ENCODE results near the gene GFM2. TPM values are rescaled to one million over a fixed set of nuclear protein-coding genes. Genes with fewer than 3 reads are reported as not detected.
"Not testable (repeated sequence)": the region's sequence is repeated elsewhere in the genome, so short reads cannot be mapped to it uniquely, and the experiment has no call there.

Gene GFM2
- total RNA-seq, 6 experiments from 2014 or later: 16.5 to 35.0 (median 29.7) TPM

DNA sequence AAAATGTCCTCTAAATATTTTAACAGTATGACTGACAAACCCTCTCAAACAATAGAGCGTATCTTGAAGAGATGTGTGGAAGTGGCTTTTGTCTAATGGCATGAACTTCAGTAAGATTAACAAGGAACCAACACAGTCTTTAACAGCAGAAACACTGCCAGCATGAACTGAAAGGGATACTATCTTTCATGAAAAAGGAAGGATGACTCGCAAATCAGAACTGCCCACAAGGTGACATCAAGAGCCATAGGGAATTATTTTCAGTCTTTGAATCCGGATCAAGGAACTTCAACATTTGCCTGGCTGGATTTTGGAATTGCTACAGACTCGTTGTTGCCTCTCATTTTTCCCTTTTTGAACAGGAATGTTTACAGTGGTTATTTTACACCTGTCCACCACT, 87.0 kb downstream of the GFM2 start:
- TF ChIP-seq, protein P1, sequence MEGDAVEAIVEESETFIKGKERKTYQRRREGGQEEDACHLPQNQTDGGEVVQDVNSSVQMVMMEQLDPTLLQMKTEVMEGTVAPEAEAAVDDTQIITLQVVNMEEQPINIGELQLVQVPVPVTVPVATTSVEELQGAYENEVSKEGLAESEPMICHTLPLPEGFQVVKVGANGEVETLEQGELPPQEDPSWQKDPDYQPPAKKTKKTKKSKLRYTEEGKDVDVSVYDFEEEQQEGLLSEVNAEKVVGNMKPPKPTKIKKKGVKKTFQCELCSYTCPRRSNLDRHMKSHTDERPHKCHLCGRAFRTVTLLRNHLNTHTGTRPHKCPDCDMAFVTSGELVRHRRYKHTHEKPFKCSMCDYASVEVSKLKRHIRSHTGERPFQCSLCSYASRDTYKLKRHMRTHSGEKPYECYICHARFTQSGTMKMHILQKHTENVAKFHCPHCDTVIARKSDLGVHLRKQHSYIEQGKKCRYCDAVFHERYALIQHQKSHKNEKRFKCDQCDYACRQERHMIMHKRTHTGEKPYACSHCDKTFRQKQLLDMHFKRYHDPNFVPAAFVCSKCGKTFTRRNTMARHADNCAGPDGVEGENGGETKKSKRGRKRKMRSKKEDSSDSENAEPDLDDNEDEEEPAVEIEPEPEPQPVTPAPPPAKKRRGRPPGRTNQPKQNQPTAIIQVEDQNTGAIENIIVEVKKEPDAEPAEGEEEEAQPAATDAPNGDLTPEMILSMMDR (IDR thresholded peaks at IDR 0.05): no peak
- no peak for TF ChIP-seq POLR2A (IDR thresholded peaks at IDR 0.05)
- H3K9me3 ChIP-seq: no peaks in the 10 kb centered on the region
- intact Hi-C loops (cut with DNase I): no loop called here
- no peaks in the 10 kb centered on the region for H3K36me3 ChIP-seq
- ATAC-seq (no peak), DNase-seq (no peak)
- H3K4me3 ChIP-seq: no peak overlapping the region
- H3K27me3 ChIP-seq: no peaks in the 10 kb centered on the region
- 65% methylated on average over 4 of the region's 4 CpGs for whole genome bisulfite sequencing (ENCODE audit: insufficient coverage, low coverage, low lambda C conversion rate, missing lambda C conversion rate)
- H3K27ac ChIP-seq: no peak overlapping the region
- no peaks in the 10 kb centered on the region for H3K4me1 ChIP-seq

DNA sequence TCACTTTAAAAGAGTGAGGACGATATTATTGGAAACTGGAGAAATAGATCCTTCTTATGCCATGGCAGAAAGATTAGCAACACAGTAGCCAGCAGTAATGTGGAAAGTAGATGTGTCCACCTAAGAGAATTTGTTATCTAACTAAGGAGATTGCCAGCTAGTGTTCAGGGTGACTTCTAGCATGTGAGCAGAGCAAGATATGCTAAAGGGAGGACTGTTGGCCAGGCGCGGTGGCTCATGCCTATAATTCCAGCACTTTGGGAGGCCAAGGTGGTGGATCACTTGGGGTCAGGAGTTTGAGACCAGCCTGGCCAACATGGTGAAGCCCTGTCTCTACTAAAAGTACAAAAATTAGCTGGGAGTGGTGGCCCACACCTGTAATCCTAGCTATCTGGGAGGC, 87.6 kb downstream of the GFM2 start:
- H3K9me3 ChIP-seq: not testable (repeated sequence)

DNA sequence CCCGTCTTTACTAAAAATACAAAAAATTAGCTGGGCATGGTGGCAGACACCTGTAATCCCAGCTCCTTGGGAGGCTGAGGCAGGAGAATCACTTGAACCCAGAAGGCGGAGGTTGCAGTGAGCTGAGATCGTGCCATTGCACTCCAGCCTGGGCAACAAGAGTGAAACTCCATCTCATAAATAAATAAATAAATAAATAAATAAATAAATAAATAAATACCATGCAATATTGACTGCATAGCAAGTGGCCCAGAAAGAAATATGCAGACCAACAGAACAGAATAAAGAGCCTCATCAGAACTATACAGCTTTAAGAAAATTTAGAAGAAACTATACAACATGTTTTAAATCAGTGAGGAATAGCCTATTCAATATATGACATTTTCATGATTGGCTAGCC, 88.8 kb downstream of the GFM2 start:
- DNase-seq; H3K9me3 ChIP-seq; H3K36me3 ChIP-seq; H3K4me1 ChIP-seq; ATAC-seq; intact Hi-C loops (cut with DNase I); H3K27me3 ChIP-seq; H3K4me3 ChIP-seq; H3K27ac ChIP-seq: not testable (repeated sequence)
- 50% methylated on average over 2 of the region's 3 CpGs for WGBS (ENCODE audit: insufficient coverage, low coverage, low lambda C conversion rate, missing lambda C conversion rate)

More for the DNA sequence above, 87.6 kb downstream of the GFM2 start:
- H3K36me3 ChIP-seq; H3K27ac ChIP-seq; H3K4me3 ChIP-seq; H3K4me1 ChIP-seq; DNase-seq; ATAC-seq; intact Hi-C loops (cut with DNase I); H3K27me3 ChIP-seq: not testable (repeated sequence)
- WGBS (ENCODE audit: insufficient coverage, low coverage, low lambda C conversion rate, missing lambda C conversion rate): 78% methylated on average over 1 of the region's 3 CpGs

DNA sequence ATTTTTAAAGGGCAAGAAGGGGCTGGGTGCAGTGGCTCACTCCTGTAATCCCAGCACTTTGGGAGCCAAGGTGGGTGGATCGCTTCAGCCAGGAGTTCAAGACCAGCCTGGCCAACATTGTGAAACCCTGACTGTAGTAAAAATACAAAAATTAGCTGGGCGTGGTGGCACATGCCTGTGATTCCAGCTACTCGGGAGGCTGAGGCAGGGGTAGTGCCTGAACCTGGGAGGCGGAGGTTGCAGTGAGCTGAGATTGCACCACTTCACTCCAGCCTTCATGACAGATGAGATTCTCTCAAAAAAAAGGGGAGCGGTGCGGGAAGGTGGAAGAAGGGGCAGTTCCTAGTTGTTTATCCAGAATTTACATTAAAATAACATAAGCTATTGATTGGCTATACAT, 90.5 kb downstream of the GFM2 start:
- H3K36me3 ChIP-seq; intact Hi-C loops (cut with DNase I); H3K27ac ChIP-seq; DNase-seq; H3K4me3 ChIP-seq; H3K27me3 ChIP-seq; H3K4me1 ChIP-seq; H3K9me3 ChIP-seq; ATAC-seq: not testable (repeated sequence)
- WGBS (ENCODE audit: insufficient coverage, low coverage, low lambda C conversion rate, missing lambda C conversion rate): 92% methylated on average over 5 of the region's 6 CpGs

DNA sequence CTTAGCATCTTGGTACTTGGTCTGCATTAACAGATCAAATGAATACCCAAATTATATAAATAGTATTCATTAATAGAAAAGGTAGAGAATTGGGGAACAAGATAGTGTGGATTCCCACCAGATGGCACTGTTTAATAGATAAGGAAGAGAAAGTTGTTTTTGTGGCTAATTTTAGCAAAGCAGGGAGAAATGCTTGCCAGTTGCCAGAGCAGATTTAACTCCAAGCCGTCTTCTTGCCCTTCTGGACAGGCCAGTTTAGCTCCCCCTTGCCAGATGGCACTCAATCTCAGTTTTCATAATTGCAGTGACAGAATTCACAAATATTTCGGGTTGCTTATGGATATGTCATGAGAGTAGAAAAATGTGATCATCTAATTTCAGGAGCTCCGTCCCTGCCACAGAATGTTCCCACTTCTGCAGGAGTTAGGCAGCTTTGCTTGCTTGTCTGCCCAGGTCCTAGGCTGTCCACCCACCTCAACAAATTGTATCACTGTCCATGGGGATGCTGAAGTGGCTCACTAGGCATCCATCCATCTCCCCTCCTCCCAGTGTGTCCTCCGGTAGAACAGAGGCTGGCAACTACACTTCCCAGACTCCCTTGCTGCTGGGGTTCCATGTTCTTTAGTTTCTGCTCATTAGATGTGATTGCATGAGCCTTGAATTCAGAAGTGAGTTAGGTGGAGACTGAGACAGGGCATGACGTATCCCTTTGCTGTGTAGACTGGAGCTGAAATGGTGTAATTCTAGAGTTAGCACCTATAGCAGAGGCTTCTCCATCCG, 93.7 kb downstream of the GFM2 start:
- Histone ChIP-seq H3K9me3 (no peaks in the 10 kb centered on the region), H3K27me3 (no peaks in the 10 kb centered on the region), H3K36me3 (no peaks in the 10 kb centered on the region), H3K4me3 (no peak overlapping the region), H3K27ac (no peak overlapping the region), H3K4me1 (peaks cover 0 to 4% (median 0%) of the 10 kb centered on the region in 4 donors)
- peak; percentile 84 to 94 (median 86) for ATAC-seq
- TF ChIP-seq, protein P1 (IDR thresholded peaks at IDR 0.05): peak; percentile 52 to 60 (median 58)
- TF ChIP-seq POLR2A (IDR thresholded peaks at IDR 0.05): no peak
- DNase-seq: no peak
- intact Hi-C loops (cut with DNase I): no loop called here
- 38% methylated on average over 5 of the region's 6 CpGs for WGBS (ENCODE audit: insufficient coverage, low coverage, low lambda C conversion rate, missing lambda C conversion rate)

DNA sequence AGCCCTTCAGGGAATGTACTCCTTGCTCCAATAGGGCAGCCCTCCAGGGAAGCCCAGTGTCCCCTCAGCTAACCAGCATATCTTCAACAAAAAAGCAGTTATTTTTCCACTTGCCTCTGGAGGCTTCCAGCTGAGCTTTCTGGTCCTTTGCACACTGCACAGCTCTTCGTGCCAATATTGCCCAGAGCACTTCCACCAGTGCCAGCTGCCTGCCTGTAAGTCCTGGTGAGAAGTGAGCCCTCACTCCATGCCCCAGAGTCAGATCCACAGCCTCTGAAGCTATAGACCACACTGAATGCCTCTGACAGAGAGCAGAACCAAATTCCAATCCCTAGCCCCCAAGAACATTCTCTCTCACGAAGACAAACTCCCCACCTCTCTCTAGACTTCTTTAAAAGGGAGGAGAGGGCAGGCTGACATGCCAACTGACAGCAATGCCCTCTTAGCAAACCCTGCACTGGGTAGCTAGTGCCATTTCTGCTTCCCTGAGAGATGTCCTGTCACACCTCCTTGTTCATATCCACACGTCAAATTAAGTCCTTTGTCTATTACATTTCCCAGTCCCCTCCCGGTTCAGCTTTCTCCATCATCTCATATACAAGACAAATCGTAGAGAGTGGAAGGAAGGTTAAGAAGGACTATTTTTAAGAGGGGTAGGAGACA, 94.6 kb downstream of the GFM2 start:
- H3K36me3 ChIP-seq: no peaks in the 10 kb centered on the region
- ATAC-seq (no peak), DNase-seq (no peak)
- no peak for TF ChIP-seq POLR2A (IDR thresholded peaks at IDR 0.05)
- TF ChIP-seq, protein P1 (IDR thresholded peaks at IDR 0.05): no peak
- intact Hi-C loops (cut with DNase I): no loop called here
- H3K4me1 ChIP-seq: peaks cover 0 to 4% (median 0%) of the 10 kb centered on the region in 4 donors
- H3K9me3 ChIP-seq: no peaks in the 10 kb centered on the region
- no peak overlapping the region for H3K27ac ChIP-seq
- 47% methylated on average over 4 of the region's 5 CpGs for WGBS (ENCODE audit: insufficient coverage, low coverage, low lambda C conversion rate, missing lambda C conversion rate)
- H3K4me3 ChIP-seq: no peak overlapping the region
- no peaks in the 10 kb centered on the region for H3K27me3 ChIP-seq
